IPS-15b (cell line): ENCODE results near the gene CGB5.
"Not testable (repeated sequence)": the region's sequence is repeated elsewhere in the genome, so short reads cannot be mapped to it uniquely, and the experiment has no call there.

Experiments used
- H3K27me3 ChIP-seq: one replicate; pipeline ENCODE4 v1.6.1; 2013; ENCODE audit warnings: low read length; ENCODE audit not compliant: control insufficient read depth, insufficient read depth
- H3K36me3 ChIP-seq: one replicate; pipeline ENCODE4 v1.6.1; 2013; ENCODE audit warnings: low read length; ENCODE audit not compliant: control insufficient read depth, insufficient read depth
- H3K4me1 ChIP-seq: one replicate; pipeline ENCODE4 v1.6.1; 2013; ENCODE audit warnings: mild to moderate bottlenecking, low read length; ENCODE audit not compliant: control insufficient read depth, insufficient read depth
- H3K4me3 ChIP-seq: one replicate; pipeline ENCODE4 v1.5.1; 2013; ENCODE audit warnings: low read depth, low read length
- H3K9ac ChIP-seq: one replicate; pipeline ENCODE4 v1.6.1; 2013; ENCODE audit warnings: low read depth, mild to moderate bottlenecking, low read length
- H3K9me3 ChIP-seq: one replicate; pipeline ENCODE4 v1.6.1; 2013; ENCODE audit warnings: mild to moderate bottlenecking, low read length; ENCODE audit not compliant: control insufficient read depth, insufficient read depth

CGB5 gene

DNA sequence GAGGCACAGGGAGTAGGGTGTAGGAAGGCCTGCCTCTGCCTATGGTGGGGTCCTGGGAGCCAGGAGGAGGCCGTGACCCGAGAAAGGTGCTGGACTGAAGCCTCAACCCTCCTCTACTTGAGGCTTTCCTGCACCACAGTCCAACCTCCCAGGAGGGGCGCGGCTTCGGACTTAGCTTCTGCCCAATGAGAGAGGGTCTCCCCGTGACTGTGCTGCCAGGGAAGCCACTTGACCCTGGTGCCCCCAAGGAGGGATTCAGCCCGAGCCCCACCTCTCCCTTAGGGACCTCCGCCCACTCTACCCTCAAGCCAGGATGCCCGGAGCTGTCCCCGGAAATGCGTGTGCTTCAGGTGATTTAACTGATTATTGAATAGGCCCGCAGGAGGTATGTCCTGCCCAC, 5.4 kb downstream of the CGB5 start, which contains the start of gene CGB8:
CGB8 (minus strand) TSS at position 101 of the 400 bp plus-strand sequence. CDS start 372 bp downstream, outside the sequence.
- H3K4me1 ChIP-seq, H3K9me3 ChIP-seq, H3K27me3 ChIP-seq, H3K36me3 ChIP-seq, H3K4me3 ChIP-seq, H3K9ac ChIP-seq: not testable (repeated sequence)

DNA sequence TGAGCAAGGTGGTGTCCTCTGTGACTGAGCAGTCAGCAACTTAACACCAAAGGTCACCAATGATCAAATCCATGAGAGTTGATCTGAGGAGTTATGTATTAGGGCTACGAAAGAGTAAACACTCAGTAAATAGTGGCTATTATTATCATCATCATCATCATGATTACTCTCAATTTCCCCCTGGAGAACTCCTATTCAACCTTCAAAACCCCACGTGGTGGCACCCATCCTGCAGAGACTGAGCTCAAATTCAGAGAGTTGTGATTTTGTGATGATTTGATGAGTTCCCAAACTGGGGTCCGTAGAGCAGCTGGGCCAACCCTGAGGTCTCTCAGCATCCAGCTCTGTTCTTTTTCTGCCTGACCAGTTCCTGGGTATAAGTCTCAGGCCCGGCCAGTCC, 6.2 kb downstream of the CGB5 start:
- H3K36me3 ChIP-seq, H3K4me1 ChIP-seq, H3K27me3 ChIP-seq, H3K4me3 ChIP-seq, H3K9me3 ChIP-seq, H3K9ac ChIP-seq: not testable (repeated sequence)

DNA sequence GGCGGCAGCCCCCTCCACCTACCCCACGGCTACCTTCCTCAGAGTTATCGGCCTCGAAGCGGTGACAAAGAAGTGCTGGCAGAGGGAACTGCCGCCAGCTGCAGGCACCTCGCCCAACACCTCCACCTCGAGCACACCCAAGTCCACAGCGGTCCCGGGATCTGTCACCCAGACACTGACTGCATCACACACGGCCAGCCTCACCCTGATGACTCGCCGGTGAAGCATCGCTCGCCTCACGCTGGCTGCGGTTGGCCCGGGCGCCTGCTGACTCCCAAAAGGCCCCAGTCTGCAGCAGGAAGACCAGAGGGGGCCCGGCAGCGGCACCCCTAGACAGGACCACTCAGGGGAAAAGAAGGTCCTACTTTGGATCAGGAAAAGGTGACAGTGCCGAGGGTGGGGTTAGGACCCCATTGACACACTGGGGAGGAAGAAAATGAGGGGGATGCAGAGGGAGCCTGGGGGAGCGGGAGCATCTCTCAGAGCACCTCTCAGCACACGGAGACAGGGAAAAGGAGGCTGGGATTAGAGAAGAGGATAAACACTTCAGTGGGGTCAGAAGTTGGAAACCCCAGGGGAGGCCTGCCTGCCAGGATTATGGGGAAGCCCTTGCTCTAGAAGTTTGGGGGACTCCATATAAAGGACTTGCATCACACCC, 6.9 kb downstream of the CGB5 start:
- H3K9me3 ChIP-seq, H3K4me1 ChIP-seq, H3K9ac ChIP-seq: not testable (repeated sequence)

DNA sequence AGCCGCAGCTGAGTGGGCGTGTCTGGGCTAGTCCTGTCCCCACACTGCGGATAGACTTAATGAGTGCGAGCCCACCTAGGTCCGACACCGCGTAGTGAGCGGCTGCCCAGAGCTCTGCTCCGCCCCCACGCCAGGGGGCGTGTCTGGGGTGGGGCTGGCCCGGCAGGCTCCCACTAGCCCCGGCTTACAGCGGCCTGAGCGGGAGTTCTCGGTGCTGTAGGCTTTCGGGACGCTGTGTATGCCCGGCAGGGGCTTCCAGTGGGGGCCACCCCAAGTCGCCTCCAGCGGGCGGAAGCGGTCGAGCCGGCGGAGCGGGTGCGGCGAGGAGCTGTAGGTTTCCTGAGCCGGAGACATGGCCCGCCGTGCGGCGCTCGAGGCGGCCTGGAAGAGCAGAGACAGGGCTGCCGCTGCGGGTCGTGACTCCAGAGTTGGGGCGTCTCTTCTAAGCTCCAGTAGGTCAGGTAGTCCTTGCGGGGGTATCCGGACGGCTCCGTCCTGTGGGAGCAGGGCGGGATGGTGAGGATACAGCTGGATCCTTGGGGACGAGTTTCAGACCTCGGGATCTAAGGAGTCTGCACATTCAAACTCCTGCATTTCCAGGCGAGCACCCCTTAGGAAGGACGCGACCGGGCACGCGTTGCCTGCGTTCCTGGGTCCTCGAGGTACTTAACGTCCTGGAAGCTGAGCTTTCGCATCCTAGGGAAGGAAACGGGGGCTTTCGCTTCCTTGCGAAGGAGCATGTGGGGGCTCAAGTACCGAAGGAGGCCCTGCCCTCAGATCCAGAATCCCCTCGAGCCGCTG, 12.7 kb downstream of the CGB5 start:
- H3K27me3 ChIP-seq: peaks cover 46% of the 10 kb centered on the region
- no peaks in the 10 kb centered on the region for H3K4me1 ChIP-seq
- no peaks in the 10 kb centered on the region for H3K9me3 ChIP-seq
- peak overlapping the region; percentile 60 for H3K4me3 ChIP-seq
- H3K36me3 ChIP-seq: no peaks in the 10 kb centered on the region
- H3K9ac ChIP-seq: peak overlapping the region; percentile 12

More for the DNA sequence above, 6.9 kb downstream of the CGB5 start:
- not testable (repeated sequence) for H3K4me3 ChIP-seq, H3K36me3 ChIP-seq, H3K27me3 ChIP-seq

DNA sequence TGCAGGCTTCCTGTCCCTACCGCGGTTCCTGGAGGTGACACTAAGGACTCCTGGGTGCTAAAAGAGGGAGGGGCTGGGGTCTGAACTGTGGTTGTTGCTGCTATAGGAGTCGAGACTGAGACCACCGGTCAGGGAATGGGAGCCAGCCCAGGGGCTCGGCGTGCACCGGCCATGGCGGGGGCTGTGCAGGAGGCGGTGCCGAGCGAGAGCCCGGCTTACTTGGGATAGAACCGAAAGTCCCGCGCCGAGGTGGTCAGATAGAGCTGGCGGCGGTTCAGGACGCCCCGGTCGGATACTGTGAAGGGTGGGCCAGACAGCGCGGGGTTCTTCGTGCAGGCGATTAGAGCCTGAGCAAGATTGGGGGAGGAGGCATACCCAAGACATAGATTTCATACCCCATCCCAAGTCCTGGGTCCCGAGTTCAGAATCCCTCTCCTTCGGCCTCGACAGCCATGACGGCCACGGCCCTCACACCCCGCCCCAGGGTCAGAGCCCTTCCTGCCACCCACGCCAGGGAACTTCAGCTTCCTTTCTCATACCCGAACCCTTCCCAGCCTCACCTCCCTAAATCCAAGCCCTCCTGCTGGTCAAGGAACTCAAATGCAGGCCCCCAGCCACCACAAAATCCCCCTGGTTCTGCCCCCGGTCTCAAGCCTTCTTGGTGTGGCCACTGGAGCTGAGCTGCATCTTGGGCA, 13.4 kb downstream of the CGB5 start:
- not testable (repeated sequence) for H3K4me1 ChIP-seq, H3K36me3 ChIP-seq, H3K9me3 ChIP-seq
- Histone ChIP-seq H3K4me3 (peak overlapping the region; percentile 60), H3K9ac (peak overlapping the region; percentile 12), H3K27me3 (peaks cover 46% of the 10 kb centered on the region)

DNA sequence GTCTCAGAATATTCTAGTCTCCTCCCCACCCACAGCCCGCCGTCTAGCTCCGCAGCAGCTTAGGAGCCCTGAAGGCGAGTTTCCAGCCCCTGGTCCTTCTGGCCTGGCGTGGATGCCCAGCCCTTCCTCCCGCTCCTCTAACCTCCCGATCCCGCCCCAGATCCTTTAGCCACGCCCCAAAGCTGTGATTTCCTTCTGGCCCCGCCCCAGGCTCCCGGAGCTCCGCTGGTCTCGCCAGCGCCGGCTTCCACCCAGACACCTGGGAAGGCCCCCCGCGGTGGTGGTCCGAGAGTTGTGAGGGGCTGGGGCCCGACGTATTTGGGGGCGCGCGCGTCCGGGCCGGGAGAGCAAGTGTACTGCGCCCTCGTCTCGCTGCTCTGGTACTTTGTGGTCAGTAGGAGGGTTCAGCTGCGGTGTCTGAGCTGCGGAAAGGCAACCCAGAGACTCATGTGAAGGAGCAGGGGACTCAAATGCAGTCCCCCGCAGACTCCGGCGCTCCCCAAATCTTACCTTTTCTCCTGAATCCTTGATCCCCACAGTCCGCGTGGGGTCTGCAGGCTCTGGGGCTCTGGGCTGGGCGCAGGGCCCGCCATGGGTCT, 14.1 kb downstream of the CGB5 start, which contains the start of gene CGB7:
CGB7 (minus strand) TSS at position 114 of the 599 bp plus-strand sequence. CDS start 2,374 bp downstream, outside the sequence.
- no peaks in the 10 kb centered on the region for H3K4me1 ChIP-seq
- H3K9me3 ChIP-seq: no peaks in the 10 kb centered on the region
- peaks cover 46% of the 10 kb centered on the region for H3K27me3 ChIP-seq
- peak within 1 kb of the TSS; percentile 60 for H3K4me3 ChIP-seq
- no peaks in the 10 kb centered on the region for H3K36me3 ChIP-seq
- H3K9ac ChIP-seq: peak within 1 kb of the TSS; percentile 12

DNA sequence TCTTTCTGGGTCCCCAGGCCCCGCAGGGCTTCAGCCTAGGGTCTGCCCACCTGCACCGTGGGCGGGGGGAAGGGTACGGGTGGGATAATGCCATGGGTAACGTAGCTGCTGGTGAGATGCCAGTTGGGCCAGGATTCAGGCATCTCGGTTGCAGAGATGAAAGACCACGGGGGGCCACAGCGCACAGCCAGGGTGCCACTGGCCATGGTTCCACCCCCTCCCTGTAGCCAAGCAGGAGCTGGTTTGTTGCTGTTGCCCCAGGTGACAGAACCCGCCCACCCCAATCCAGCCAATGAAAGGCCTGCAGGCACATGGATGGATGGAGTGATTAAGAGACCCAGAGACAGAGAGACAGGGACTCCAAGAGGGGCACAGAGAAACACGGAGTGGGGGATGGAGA, 14.9 kb downstream of the CGB5 start:
- no peak overlapping the region for H3K9ac ChIP-seq
- no peak overlapping the region for H3K4me3 ChIP-seq
- no peaks in the 10 kb centered on the region for H3K9me3 ChIP-seq
- H3K27me3 ChIP-seq: peaks cover 46% of the 10 kb centered on the region
- no peaks in the 10 kb centered on the region for H3K4me1 ChIP-seq
- no peaks in the 10 kb centered on the region for H3K36me3 ChIP-seq

DNA sequence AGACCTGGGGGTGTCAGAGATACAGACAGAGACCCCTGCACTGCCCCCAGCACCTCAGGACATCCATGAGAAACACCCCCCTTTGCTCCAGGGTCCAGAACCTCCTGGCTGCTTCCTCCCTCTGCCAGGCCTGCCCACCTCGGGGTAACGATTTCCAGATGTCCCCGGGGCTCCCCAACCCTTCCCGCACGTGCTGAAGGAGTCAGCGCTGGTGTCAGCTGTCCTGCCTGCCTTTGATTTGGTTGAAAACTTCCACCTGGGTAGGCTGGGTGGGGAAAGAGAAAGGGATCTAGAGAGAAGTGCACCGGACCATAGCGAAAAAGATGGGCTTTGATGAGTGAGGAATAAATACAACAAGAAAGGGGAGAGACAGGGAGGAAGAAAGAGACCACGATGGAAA, 15.4 kb downstream of the CGB5 start:
- no peaks in the 10 kb centered on the region for H3K9me3 ChIP-seq
- H3K9ac ChIP-seq: no peak overlapping the region
- H3K36me3 ChIP-seq: no peaks in the 10 kb centered on the region
- peaks cover 2% of the 10 kb centered on the region for H3K4me1 ChIP-seq
- no peak overlapping the region for H3K4me3 ChIP-seq
- H3K27me3 ChIP-seq: peaks cover 46% of the 10 kb centered on the region

DNA sequence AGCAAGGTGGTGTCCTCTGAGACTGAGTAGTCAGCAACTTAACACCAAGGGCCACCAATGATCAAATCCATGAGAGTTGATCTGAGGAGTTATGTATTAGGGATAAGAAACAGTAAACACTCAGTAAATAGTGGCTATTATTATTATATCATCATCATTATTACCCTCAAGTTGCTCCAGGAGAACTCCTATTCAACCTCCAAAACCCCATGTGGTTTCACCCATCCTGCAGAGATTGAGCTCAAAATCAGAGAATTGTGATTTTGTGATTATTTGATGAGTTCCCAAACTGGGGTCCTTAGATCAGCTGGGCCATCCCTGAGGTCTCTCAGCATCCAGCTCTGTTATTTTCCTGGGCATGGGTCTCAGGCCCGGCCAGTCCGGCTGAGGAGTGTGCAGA, 17.4 kb downstream of the CGB5 start:
- H3K4me1 ChIP-seq: peaks cover 6% of the 10 kb centered on the region
- H3K36me3 ChIP-seq: no peaks in the 10 kb centered on the region
- peaks cover 44% of the 10 kb centered on the region for H3K27me3 ChIP-seq
- no peak overlapping the region for H3K4me3 ChIP-seq
- no peaks in the 10 kb centered on the region for H3K9me3 ChIP-seq
- H3K9ac ChIP-seq: no peak overlapping the region

DNA sequence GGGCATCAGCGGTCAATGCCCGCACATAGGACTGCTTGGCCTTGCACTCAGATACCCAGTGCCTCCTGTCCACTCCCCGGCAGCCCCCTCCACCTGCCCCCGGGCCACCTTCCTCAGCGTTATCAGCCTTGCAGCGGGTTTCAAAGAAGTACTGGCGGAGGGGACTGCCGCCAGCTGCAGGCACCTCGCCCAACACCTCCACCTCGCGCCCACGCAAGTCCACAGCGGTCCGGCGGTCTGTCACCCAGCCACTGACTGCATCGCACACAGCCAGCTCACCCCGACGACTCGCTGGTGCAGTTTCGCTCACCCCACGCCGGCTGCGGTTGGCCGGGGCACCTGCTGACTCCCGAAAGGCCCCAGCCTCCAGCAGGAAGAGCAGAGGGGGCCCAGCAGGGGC, 17.8 kb downstream of the CGB5 start:
- Histone ChIP-seq H3K27me3 (peaks cover 44% of the 10 kb centered on the region), H3K4me3 (no peak overlapping the region), H3K36me3 (no peaks in the 10 kb centered on the region), H3K9me3 (no peaks in the 10 kb centered on the region), H3K9ac (no peak overlapping the region), H3K4me1 (peaks cover 9% of the 10 kb centered on the region)

DNA sequence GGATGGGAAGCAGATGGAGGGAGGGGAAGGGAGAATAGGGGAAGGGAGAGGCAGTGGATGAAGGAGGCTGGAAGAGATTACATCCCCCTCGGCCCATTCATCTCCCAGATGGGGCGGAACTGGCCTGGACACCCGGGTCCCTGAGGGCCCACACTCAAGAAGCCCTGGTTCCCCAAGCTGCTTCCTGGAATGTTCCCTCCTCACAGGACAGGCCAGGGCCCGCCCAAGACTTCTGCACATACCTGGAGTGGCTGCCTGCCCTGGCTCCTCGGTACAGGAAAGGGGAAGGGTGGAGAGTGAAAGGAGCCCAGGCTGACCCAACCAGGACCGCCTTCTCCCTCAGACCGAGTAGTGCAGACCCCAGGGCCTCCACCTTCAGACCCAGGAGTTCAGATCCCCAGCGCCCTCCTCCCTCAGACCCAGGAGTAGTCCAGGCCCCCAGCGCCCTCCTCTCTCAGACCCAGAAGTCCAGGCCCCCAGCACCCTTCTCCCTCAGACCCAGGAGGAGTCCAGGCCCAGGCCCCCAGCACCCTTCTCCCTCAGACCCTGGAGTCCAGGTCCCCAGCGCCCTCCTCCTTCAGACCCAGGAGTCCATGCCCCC, 20.5 kb downstream of the CGB5 start:
- Histone ChIP-seq H3K9me3 (no peaks in the 10 kb centered on the region), H3K4me1 (peaks cover 9% of the 10 kb centered on the region), H3K27me3 (peaks cover 41% of the 10 kb centered on the region), H3K9ac (no peak overlapping the region), H3K4me3 (peak overlapping the region; percentile 43), H3K36me3 (no peaks in the 10 kb centered on the region)
